GM18499 (cell line): ENCODE measurements around the gene AURKB.
A peak's percentile ranks its signal among the peaks of the same experiment; 100 is the strongest.
"Not testable (repeated sequence)": the region's sequence is repeated elsewhere in the genome, so short reads cannot be mapped to it uniquely, and the experiment has no call there.

Experiments used
- ATAC-seq: cut with Tn5 transposase; IDR thresholded peaks from one replicate; pipeline ENCODE4 v1.9.1; 2021; ENCODE audit warnings: moderate number of reproducible peaks; ENCODE audit not compliant: insufficient read depth, unreplicated experiment

The AURKB gene

GRCh38 chr17:8225813-8226535, 15.6 kb upstream of the AURKB start:
- ATAC-seq, result no peak

GRCh38 chr17:8224891-8225812, 14.8 kb upstream of the AURKB start:
- no peak for ATAC-seq

GRCh38 chr17:8223356-8224126, 13.2 kb upstream of the AURKB start:
- no peak for ATAC-seq

- peak; percentile 7 for ATAC-seq
Measured at GRCh38 chr17:8222630-8223355, 12.4 kb upstream of the AURKB start.

GRCh38 chr17:8222380-8222629, 11.9 kb upstream of the AURKB start:
- ATAC-seq, result peak; percentile 16

GRCh38 chr17:8221663-8222379, 11.4 kb upstream of the AURKB start:
- peak; percentile 43 for ATAC-seq

- no peak for ATAC-seq
Measured at GRCh38 chr17:8220783-8221662, 10.6 kb upstream of the AURKB start.

GRCh38 chr17:8214000-8214399, 3.6 kb upstream of the AURKB start:
- ATAC-seq, result not testable (repeated sequence)

- no peak for ATAC-seq
Measured at GRCh38 chr17:8212312-8213180, 2.2 kb upstream of the AURKB start.

- ATAC-seq, result no peak
Measured at GRCh38 chr17:8210761-8211458, 535 bp upstream of the AURKB start.

- ATAC-seq, result no peak
Measured at GRCh38 chr17:8206536-8206935, 3.8 kb downstream of the AURKB start.

- no peak for ATAC-seq
Measured at GRCh38 chr17:8204761-8205555, 5.4 kb downstream of the AURKB start.

- no peak for ATAC-seq
Measured at GRCh38 chr17:8192070-8192815, 18.1 kb downstream of the AURKB start.

- no peak for ATAC-seq
Measured at GRCh38 chr17:8190506-8190905, 19.9 kb downstream of the AURKB start.

GRCh38 chr17:8189711-8190477, 20.5 kb downstream of the AURKB start, which contains the start of gene BORCS6:
TSS of gene BORCS6 (minus strand) at chr17:8190180. CDS start at chr17:8190140, 40 bp downstream.
- ATAC-seq, result peak; percentile 31
